GM23338 (cell line): ENCODE measurements around the gene ZNF865. TPM values are rescaled to one million over a fixed set of nuclear protein-coding genes. Genes with fewer than 3 reads are reported as not detected.

Source experiments
- ATAC-seq: fragments of 200-7000 bp; cut with Tn5 transposase; 3 replicates; pipeline ENCODE4 v1.9.1; 2020
- DNase-seq: peaks from one replicate; pipeline ENCODE4 v3.0.0-alpha.2; 2015; ENCODE audit warnings: low spot score
- H2AFZ ChIP-seq: fragments of 200-600 bp; sonication (generic); 2 replicates; pipeline ENCODE4 v1.8.0; 2016; ENCODE audit warnings: antibody characterized with exemption, mild to moderate bottlenecking, moderate library complexity
- H3F3A ChIP-seq: fragments of 200-600 bp; sonication (generic); replicated peaks from 2 replicates; pipeline ENCODE4 v1.8.0; 2017; ENCODE audit warnings: antibody characterized with exemption, mixed run types, low read depth
- H3K27ac ChIP-seq: fragments of 200-600 bp; sonication (generic); 2 replicates; pipeline ENCODE4 v1.6.1; 2016; ENCODE audit warnings: low read depth
- H3K27me3 ChIP-seq: fragments of 200-600 bp; sonication (generic); 2 replicates; pipeline ENCODE4 v1.8.0; 2016; ENCODE audit warnings: mild to moderate bottlenecking, mixed run types, moderate library complexity; ENCODE audit not compliant: insufficient read depth
- H3K36me3 ChIP-seq: fragments of 200-600 bp; sonication (generic); 2 replicates; pipeline ENCODE4 v1.8.0; 2016; ENCODE audit warnings: mild to moderate bottlenecking; ENCODE audit not compliant: insufficient read depth
- H3K4me1 ChIP-seq: fragments of 200-600 bp; sonication (generic); 2 replicates; pipeline ENCODE4 v1.8.0; 2016; ENCODE audit warnings: mild to moderate bottlenecking, moderate library complexity; ENCODE audit not compliant: insufficient read depth
- H3K4me2 ChIP-seq: fragments of 200-600 bp; sonication (generic); 2 replicates; pipeline ENCODE4 v1.7.1; 2017; ENCODE audit warnings: mixed run types
- H3K4me3 ChIP-seq: fragments of 200-600 bp; sonication (generic); 2 replicates; pipeline ENCODE4 v1.6.1; 2016; ENCODE audit warnings: mixed run types
- H3K79me2 ChIP-seq: fragments of 200-600 bp; sonication (generic); replicated peaks from 2 replicates; pipeline ENCODE4 v1.8.0; 2017; ENCODE audit warnings: mild to moderate bottlenecking; ENCODE audit not compliant: insufficient read depth
- H3K9me2 ChIP-seq: fragments of 200-600 bp; sonication (generic); 2 replicates; pipeline ENCODE4 v1.8.0; 2017; ENCODE audit not compliant: insufficient read depth
- H4K20me1 ChIP-seq: fragments of 200-600 bp; sonication (generic); replicated peaks from 2 replicates; pipeline ENCODE4 v1.8.0; 2017; ENCODE audit warnings: mild to moderate bottlenecking; ENCODE audit not compliant: insufficient read depth
- H3K27ac Mint-ChIP-seq: 2 replicates; pipeline ENCODE4 v1.8.0; 2020; ENCODE audit warnings: inconsistent platforms, mild to moderate bottlenecking, moderate library complexity, mixed read lengths
- H3K27me3 Mint-ChIP-seq: 3 replicates; pipeline ENCODE4 v1.8.0; 2022; ENCODE audit warnings: low read depth, mild to moderate bottlenecking, moderate library complexity, mixed read lengths, inconsistent platforms; ENCODE audit not compliant: insufficient read depth, poor library complexity
- H3K36me3 Mint-ChIP-seq: 3 replicates; pipeline ENCODE4 v1.8.0; 2021; ENCODE audit warnings: low read depth, mild to moderate bottlenecking, inconsistent platforms, moderate library complexity, mixed read lengths
- H3K4me1 Mint-ChIP-seq: 3 replicates; pipeline ENCODE4 v1.8.0; 2020; ENCODE audit warnings: mild to moderate bottlenecking, inconsistent platforms, mixed read lengths
- H3K4me3 Mint-ChIP-seq: 3 replicates; pipeline ENCODE4 v1.8.0; 2021; ENCODE audit warnings: moderate library complexity, mild to moderate bottlenecking, inconsistent platforms, mixed read lengths
- H3K9me3 Mint-ChIP-seq: 3 replicates; pipeline ENCODE4 v1.8.0; 2020; ENCODE audit warnings: moderate library complexity, mild to moderate bottlenecking, inconsistent platforms, mixed read lengths
- CREB1 ChIP-seq: fragments of 250-450 bp; sonication (Bioruptor Pico); IDR thresholded peaks from 2 replicates; pipeline ENCODE4 v1.5.0; 2020; ENCODE audit warnings: low read depth, mild to moderate bottlenecking, moderate library complexity
- EZH2phosphoT487 ChIP-seq: fragments of 200-600 bp; sonication (generic); IDR thresholded peaks from one replicate; pipeline ENCODE4 v1.8.1; 2018; ENCODE audit warnings: antibody characterized with exemption; ENCODE audit not compliant: unreplicated experiment
- NANOG ChIP-seq: IDR thresholded peaks from 2 replicates; pipeline ENCODE4 v1.6.1; 2016; ENCODE audit warnings: antibody characterized with exemption, borderline replicate concordance
- polyA plus RNA-seq: library from polyadenylated mRNA; unstranded; fragments of >200 nt; fragmentation: Nextera tagmentation; extraction: Ambion mirVana; gene quantifications from 2 replicates; pipeline ENCODE4 v1.2.1, GENCODE V29; 2016
- total RNA-seq: library from RNA; depleted of rRNA; stranded (reverse); fragments of >200 nt; shearing (Covaris generic); gene quantifications from 2 replicates; pipeline ENCODE4 v1.2.3, GENCODE V29; 2014
- TF ChIP-seq, protein P1 (sequence below): fragments of 250-450 bp; sonication (Bioruptor Pico); IDR thresholded peaks from 2 replicates; pipeline ENCODE4 v1.5.0; 2020; ENCODE audit warnings: mild to moderate bottlenecking, moderate library complexity
- TF ChIP-seq, protein P2 (sequence below): IDR thresholded peaks from 2 replicates; pipeline ENCODE4 v1.6.1; 2016; ENCODE audit warnings: antibody characterized with exemption
- TF ChIP-seq, protein P3 (sequence below), 2 experiments: fragments of 200-600 bp in 1 of 2; sonication (generic) in 1 of 2; conservative IDR thresholded peaks; 2 replicates each; pipeline versions ENCODE4 v1.5.1 to v1.6.1; 2016 to 2017; ENCODE audit warnings: antibody characterized with exemption in 2 of 2, low read depth in 2 of 2, mild to moderate bottlenecking in 2 of 2, moderate library complexity in 1 of 2

The ZNF865 gene
- total and polyA plus RNA-seq, 2 experiments from 2014 or later, result 2.2 to 12.1 TPM

DNA sequence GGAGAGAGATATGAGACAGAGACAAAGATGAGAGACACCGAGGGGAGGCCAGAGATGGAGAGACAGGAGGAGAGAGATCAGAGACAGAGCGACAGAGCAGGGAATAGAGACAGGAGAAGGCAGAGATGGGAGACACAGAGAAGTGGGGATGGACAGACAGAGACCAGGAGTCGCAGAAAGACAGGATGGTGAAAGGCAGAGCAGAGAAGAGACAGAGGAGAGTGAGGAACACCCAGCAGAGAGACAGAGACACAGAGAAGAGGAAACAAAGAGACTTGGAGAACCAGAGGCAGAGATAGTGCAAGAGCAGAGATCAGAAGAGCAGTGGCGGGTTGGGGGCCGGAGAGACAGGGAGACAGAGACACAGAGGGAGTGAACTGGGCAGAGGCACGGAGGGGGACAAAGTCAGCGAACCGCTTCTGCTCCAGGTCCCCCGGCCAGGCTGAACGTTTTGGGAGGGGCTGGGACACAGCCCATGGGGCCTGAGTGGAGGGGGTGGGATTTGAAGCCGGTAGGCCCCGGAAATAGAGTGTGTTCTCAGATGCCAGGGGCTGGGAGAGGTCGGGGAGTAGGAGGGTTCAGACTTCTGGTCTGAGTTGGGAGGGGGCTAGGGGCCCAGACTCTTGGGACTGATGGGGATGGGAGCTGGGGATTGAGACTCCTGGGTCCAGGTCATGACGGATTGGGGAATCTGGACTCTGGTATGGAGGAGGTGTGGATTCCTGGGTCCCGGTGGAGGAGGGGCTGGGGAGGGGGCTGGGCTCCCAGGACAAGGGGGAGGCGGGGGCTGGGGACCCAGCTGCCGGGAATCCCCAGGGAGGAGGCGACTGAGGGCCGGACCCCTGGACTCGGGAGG is 25.5 kb upstream of the ZNF865 start:
- Mint-ChIP-seq H3K36me3 (peaks cover 25% of the 10 kb centered on the region), H3K4me3 (peak overlapping the region; percentile 87), H3K9me3 (no peaks in the 10 kb centered on the region; the same call in 2 of the 3 replicates), H3K4me1 (peaks cover 9% of the 10 kb centered on the region), H3K27ac (peak overlapping the region; percentile 74), H3K27me3 (peaks cover 15% of the 10 kb centered on the region)
- Histone ChIP-seq H2AFZ (no peak overlapping the region), H3K36me3 (no peaks in the 10 kb centered on the region; the same call in none of the 2 replicates), H3K79me2 (peaks cover 13% of the 10 kb centered on the region; the same call in 1 of the 2 replicates), H3K4me3 (peak overlapping the region; percentile 93), H4K20me1 (no peaks in the 10 kb centered on the region), H3K9me2 (no peaks in the 10 kb centered on the region), H3K27me3 (no peaks in the 10 kb centered on the region), H3K27ac (peak overlapping the region; percentile 55; the same call in 1 of the 2 replicates), H3K4me2 (peak overlapping the region; percentile 89), H3F3A (peaks cover 14% of the 10 kb centered on the region), H3K4me1 (peaks cover under 1% of the 10 kb centered on the region; the same call in 1 of the 2 replicates)
- no peak for TF ChIP-seq NANOG
- ATAC-seq (peak; percentile 68), DNase-seq (peak; percentile 52)

DNA sequence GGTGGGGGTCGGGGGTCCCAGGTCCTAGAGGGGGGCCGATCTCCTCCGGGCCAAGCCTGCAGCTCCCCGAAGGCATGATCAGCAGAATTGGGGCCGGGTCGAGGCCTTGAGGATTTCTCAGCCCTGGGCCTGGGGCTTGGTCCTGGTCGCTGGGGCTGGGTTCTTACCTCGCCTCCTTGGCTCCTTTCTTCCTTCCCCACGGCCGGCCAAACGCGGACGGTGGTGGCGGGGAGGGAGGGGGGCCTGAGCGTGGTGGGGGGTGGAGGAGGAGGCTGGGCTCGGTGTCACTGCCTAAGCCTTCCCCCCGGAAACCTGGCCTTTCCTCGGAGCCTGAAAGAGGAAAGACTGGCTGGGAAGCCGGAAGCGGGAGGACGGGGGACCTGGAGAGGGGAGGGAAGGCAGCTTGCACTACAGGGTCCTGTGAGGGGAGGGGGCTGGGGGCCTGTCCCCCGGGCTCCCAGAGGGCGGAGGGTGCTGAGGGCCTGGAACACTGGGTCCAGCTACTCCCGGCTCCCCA is 24.8 kb upstream of the ZNF865 start, which contains the start of gene ZNF579:
Gene ZNF579 (minus strand): TSS at position 221 of the 517 bp plus-strand sequence. CDS start 1,209 bp downstream, outside the sequence.
- H3K9me3 Mint-ChIP-seq, result no peaks in the 10 kb centered on the region; the same call in 2 of the 3 replicates
- H3K27me3 ChIP-seq, result no peaks in the 10 kb centered on the region
- H3K9me2 ChIP-seq, result no peaks in the 10 kb centered on the region
- H2AFZ ChIP-seq, result no peak within 1 kb of the TSS
- H4K20me1 ChIP-seq, result no peaks in the 10 kb centered on the region
- peaks cover 18% of the 10 kb centered on the region for H3K27me3 Mint-ChIP-seq
- H3K79me2 ChIP-seq, result peaks cover 13% of the 10 kb centered on the region; the same call in 1 of the 2 replicates
- H3K4me2 ChIP-seq, result peak within 1 kb of the TSS; percentile 89
- H3K36me3 ChIP-seq, result no peaks in the 10 kb centered on the region; the same call in none of the 2 replicates
- H3K4me3 ChIP-seq, result peak within 1 kb of the TSS; percentile 93
- H3F3A ChIP-seq, result peaks cover 17% of the 10 kb centered on the region
- peaks cover 25% of the 10 kb centered on the region for H3K36me3 Mint-ChIP-seq
- DNase-seq, result peak; percentile 95
- peak within 1 kb of the TSS; percentile 56; the same call in 1 of the 2 replicates for H3K27ac ChIP-seq
- H3K4me3 Mint-ChIP-seq, result peak within 1 kb of the TSS; percentile 87
- peaks cover 13% of the 10 kb centered on the region for H3K4me1 Mint-ChIP-seq
- peak within 1 kb of the TSS; percentile 74 for H3K27ac Mint-ChIP-seq
- peak; percentile 76 for ATAC-seq
- peaks cover 6% of the 10 kb centered on the region for H3K4me1 ChIP-seq
- TF ChIP-seq, protein P1, sequence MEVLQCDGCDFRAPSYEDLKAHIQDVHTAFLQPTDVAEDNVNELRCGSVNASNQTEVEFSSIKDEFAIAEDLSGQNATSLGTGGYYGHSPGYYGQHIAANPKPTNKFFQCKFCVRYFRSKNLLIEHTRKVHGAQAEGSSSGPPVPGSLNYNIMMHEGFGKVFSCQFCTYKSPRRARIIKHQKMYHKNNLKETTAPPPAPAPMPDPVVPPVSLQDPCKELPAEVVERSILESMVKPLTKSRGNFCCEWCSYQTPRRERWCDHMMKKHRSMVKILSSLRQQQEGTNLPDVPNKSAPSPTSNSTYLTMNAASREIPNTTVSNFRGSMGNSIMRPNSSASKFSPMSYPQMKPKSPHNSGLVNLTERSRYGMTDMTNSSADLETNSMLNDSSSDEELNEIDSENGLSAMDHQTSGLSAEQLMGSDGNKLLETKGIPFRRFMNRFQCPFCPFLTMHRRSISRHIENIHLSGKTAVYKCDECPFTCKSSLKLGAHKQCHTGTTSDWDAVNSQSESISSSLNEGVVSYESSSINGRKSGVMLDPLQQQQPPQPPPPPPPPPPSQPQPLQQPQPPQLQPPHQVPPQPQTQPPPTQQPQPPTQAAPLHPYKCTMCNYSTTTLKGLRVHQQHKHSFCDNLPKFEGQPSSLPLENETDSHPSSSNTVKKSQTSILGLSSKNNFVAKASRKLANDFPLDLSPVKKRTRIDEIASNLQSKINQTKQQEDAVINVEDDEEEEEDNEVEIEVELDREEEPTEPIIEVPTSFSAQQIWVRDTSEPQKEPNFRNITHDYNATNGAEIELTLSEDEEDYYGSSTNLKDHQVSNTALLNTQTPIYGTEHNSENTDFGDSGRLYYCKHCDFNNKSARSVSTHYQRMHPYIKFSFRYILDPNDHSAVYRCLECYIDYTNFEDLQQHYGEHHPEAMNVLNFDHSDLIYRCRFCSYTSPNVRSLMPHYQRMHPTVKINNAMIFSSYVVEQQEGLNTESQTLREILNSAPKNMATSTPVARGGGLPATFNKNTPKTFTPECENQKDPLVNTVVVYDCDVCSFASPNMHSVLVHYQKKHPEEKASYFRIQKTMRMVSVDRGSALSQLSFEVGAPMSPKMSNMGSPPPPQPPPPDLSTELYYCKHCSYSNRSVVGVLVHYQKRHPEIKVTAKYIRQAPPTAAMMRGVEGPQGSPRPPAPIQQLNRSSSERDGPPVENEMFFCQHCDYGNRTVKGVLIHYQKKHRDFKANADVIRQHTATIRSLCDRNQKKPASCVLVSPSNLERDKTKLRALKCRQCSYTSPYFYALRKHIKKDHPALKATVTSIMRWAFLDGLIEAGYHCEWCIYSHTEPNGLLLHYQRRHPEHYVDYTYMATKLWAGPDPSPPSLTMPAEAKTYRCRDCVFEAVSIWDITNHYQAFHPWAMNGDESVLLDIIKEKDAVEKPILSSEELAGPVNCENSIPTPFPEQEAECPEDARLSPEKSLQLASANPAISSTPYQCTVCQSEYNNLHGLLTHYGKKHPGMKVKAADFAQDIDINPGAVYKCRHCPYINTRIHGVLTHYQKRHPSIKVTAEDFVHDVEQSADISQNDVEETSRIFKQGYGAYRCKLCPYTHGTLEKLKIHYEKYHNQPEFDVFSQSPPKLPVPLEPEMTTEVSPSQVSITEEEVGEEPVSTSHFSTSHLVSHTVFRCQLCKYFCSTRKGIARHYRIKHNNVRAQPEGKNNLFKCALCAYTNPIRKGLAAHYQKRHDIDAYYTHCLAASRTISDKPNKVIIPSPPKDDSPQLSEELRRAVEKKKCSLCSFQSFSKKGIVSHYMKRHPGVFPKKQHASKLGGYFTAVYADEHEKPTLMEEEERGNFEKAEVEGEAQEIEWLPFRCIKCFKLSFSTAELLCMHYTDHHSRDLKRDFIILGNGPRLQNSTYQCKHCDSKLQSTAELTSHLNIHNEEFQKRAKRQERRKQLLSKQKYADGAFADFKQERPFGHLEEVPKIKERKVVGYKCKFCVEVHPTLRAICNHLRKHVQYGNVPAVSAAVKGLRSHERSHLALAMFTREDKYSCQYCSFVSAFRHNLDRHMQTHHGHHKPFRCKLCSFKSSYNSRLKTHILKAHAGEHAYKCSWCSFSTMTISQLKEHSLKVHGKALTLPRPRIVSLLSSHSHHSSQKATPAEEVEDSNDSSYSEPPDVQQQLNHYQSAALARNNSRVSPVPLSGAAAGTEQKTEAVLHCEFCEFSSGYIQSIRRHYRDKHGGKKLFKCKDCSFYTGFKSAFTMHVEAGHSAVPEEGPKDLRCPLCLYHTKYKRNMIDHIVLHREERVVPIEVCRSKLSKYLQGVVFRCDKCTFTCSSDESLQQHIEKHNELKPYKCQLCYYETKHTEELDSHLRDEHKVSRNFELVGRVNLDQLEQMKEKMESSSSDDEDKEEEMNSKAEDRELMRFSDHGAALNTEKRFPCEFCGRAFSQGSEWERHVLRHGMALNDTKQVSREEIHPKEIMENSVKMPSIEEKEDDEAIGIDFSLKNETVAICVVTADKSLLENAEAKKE, result no peak
- TF ChIP-seq, protein P2, sequence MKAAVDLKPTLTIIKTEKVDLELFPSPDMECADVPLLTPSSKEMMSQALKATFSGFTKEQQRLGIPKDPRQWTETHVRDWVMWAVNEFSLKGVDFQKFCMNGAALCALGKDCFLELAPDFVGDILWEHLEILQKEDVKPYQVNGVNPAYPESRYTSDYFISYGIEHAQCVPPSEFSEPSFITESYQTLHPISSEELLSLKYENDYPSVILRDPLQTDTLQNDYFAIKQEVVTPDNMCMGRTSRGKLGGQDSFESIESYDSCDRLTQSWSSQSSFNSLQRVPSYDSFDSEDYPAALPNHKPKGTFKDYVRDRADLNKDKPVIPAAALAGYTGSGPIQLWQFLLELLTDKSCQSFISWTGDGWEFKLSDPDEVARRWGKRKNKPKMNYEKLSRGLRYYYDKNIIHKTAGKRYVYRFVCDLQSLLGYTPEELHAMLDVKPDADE, result peak; percentile 71; the same call in 1 of the 2 replicates
- no peak for TF ChIP-seq EZH2phosphoT487
- TF ChIP-seq, protein P3, sequence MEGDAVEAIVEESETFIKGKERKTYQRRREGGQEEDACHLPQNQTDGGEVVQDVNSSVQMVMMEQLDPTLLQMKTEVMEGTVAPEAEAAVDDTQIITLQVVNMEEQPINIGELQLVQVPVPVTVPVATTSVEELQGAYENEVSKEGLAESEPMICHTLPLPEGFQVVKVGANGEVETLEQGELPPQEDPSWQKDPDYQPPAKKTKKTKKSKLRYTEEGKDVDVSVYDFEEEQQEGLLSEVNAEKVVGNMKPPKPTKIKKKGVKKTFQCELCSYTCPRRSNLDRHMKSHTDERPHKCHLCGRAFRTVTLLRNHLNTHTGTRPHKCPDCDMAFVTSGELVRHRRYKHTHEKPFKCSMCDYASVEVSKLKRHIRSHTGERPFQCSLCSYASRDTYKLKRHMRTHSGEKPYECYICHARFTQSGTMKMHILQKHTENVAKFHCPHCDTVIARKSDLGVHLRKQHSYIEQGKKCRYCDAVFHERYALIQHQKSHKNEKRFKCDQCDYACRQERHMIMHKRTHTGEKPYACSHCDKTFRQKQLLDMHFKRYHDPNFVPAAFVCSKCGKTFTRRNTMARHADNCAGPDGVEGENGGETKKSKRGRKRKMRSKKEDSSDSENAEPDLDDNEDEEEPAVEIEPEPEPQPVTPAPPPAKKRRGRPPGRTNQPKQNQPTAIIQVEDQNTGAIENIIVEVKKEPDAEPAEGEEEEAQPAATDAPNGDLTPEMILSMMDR (conservative IDR thresholded peaks at IDR 0.05; ENCODE audit: low read depth in 2 of 2), result 0 out of 4 replicates have a peak, but pooled peaks of 1 of the 2 experiments have one; percentile 1
- TF ChIP-seq CREB1 (CRISPR knock-in tag), result peak; percentile 51; the same call in 1 of the 2 replicates
